ENCODE data around the gene HEATR5A. TPM values are rescaled to one million over a fixed set of nuclear protein-coding genes. Genes with fewer than 3 reads are reported as not detected.

Gene HEATR5A
- 27.5 and 36.7 TPM in 2 replicates for total RNA-seq

DNA sequence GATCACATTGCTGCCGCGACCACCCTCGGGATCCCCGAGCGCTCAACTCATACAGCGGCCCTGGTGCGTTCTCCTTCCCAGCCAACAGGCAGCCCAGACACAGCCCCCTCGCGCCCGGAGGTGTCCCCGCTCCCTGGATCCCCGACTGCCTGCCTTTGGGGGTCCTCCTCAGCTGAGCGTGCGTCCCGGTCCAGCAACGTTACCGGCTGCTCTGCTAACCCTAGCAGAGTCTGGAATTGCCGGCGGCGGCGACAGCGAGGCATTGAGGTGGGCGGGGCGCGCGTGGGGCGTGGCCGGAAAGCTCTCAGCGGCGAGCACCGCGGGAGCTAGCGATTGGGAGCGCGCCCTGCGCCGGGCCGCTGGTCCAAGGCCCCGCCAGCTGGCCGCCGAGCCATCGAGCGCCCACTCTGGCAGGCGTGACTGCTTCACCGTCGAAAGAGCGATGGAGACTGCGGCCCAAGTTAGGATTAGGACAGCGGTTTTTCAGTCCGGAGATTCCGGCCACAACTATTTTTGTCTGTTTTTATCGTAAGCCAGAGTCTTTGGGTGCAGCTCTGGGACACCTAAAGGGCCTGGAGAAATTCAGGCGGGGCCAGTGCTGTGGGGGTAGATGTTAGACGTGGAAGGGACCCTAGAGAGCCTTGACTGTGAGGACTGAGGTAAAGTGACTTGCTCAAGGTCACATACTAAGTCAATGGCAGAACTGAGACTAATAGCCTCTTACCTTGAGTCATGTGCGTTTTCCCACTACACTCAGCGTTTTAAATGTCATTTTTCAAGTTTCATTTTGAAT is at the start of gene HEATR5A:
HEATR5A (minus strand) TSS at position 232 of the 793 bp plus-strand sequence. CDS start 17,575 bp downstream, outside the sequence.

GRCh38 chr14:31456841-31457664 is 36.7 kb upstream of the HEATR5A start, which contains the start of gene DTD2:
TSS of gene DTD2 (minus strand) at chr14:31457506. CDS start at chr14:31457393, 113 bp downstream.

Small RNA genes lying within 50 kb of the gene (small RNA-seq; reads per million reads assigned to genes)
- not detected for gene RF00019

Other genes starting within 250 kb of the HEATR5A start
- 177 and 235 TPM in 2 replicates for gene HECTD1, start 212.8 kb downstream of the HEATR5A start, total RNA-seq
- gene DTD2, start 37.0 kb upstream of the HEATR5A start, total RNA-seq, result 45.5 and 54.2 TPM in 2 replicates
- not detected in 2 replicates for gene GPR33, start 67.5 kb upstream of the HEATR5A start, total RNA-seq
- 12.2 and 15.8 TPM in 2 replicates for gene NUBPL, start 140.9 kb upstream of the HEATR5A start, total RNA-seq

Measured in placental epithelial cell (primary cell).